KOPT-K1 (cell line): ENCODE data around the gene ZDHHC9.
"Not testable (repeated sequence)": the region's sequence is repeated elsewhere in the genome, so short reads cannot be mapped to it uniquely, and the experiment has no call there.

Experiments used
- H3K27ac ChIP-seq: fragments of 200-600 bp; sonication (generic); 2 replicates; pipeline ENCODE4 v1.5.1; 2016; ENCODE audit warnings: antibody characterized with exemption, mild to moderate bottlenecking, low read depth, low read length; ENCODE audit not compliant: poor library complexity, severe bottlenecking
- H3K36me3 ChIP-seq: fragments of 200-600 bp; sonication (generic); 2 replicates; pipeline ENCODE4 v1.5.1; 2017; ENCODE audit warnings: antibody characterized with exemption, mild to moderate bottlenecking, low read length, moderate library complexity; ENCODE audit not compliant: insufficient read depth
- H3K9me3 ChIP-seq: fragments of 200-600 bp; sonication (generic); 2 replicates; pipeline ENCODE4 v1.5.1; 2017; ENCODE audit warnings: antibody characterized with exemption, low read length, mild to moderate bottlenecking; ENCODE audit not compliant: insufficient read depth, poor library complexity, severe bottlenecking

Gene ZDHHC9

DNA sequence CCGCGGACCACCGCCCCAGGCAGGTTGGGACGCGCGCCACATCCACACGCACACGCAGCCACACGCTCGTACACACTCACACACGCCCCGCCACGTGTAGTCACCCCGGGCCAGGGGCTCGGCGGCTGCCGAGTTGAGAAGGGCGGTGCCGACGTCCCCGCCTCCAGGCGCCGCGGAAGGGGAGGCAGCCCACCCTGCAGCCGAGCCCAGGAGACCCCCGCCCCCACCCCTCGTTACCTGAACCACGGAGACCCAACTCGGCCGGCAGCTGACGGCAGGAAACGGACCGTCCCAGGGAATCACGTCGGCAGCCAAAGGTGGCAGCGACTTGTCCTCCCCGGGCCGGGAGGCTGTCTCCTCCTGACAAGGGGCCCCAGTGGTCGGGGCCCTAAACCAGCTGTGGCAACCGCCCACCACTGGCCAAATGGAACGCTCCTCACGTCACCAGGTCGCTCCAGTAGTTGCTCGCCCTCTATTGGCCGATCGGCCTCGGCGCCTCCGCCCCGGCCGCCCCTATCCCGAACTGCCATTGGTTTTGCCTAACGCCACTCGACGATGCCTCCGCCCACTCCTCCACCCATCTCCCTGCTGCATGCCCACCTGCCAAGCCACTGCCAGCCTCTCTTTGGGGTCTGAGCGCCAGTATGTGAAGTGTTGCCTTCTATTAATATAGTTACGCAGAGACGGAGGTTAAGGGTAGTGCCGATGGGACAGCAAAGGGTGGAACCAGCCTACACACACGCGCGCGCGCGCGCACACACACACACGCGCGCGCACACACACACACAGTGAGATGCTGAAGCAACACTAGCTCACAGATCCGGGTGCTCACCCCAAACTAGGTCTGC, at the start of gene ZDHHC9:
TSS of gene ZDHHC9 (minus strand) at position 428 of the 848 bp plus-strand sequence. CDS start 1,941 bp downstream, outside the sequence.
- Histone ChIP-seq H3K27ac (peak within 1 kb of the TSS; percentile 41), H3K36me3 (peaks cover 19% of the 10 kb centered on the region; the same call in 1 of the 2 replicates), H3K9me3 (no peaks in the 10 kb centered on the region)

DNA sequence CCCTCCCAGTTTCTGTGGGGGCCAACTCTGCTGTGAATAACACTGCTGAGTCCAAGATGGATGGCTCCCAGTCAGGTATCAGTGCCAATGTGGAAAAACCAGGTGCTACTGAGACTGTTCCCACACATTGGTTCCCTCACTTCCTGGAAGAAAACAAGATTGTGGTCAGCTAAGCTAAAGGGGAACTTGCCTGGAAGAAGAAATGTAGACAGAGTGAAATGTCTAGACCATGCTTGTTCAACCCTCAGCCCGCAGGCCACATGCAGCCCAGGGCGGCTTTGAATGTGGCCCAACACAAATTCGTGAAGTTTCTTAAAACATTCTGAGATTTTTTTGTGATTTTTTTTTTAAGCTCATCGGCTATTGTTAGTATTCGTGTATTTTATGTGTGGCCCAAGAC, 33.7 kb upstream of the ZDHHC9 start:
- Histone ChIP-seq H3K27ac (no peak overlapping the region), H3K36me3 (no peaks in the 10 kb centered on the region), H3K9me3 (no peaks in the 10 kb centered on the region)

- H3K27ac ChIP-seq: no peak overlapping the region
Observed at GRCh38 chrX:129876771-129877305, 33.2 kb upstream of the ZDHHC9 start.

DNA sequence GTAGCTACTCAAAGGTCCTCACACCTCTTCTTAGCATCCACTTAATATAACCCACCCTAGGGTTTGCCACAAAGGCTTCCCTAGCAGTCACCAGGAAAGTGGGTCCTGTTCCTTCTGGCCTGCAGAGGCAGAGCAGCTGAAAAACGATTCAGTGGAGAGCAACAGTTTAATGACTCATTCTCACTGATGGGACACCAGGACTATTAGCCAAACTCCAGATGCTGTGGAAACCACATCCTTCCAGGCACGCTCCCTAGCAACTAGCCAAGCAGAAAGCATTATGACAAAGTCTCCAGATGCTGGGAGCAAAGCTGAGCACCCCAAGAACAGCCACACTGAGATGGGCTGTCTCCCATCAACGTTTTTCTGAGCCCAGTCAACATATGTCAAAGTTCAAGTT, 32.0 kb upstream of the ZDHHC9 start:
- H3K27ac ChIP-seq: no peak overlapping the region

More at GRCh38 chrX:129876771-129877305, 33.2 kb upstream of the ZDHHC9 start:
- Histone ChIP-seq H3K36me3 (no peaks in the 10 kb centered on the region), H3K9me3 (no peaks in the 10 kb centered on the region)

GRCh38 chrX:129872524-129872923, 28.8 kb upstream of the ZDHHC9 start:
- Histone ChIP-seq H3K9me3 (no peaks in the 10 kb centered on the region), H3K36me3 (no peaks in the 10 kb centered on the region), H3K27ac (no peak overlapping the region)

More for the DNA sequence above, 32.0 kb upstream of the ZDHHC9 start:
- Histone ChIP-seq H3K9me3 (no peaks in the 10 kb centered on the region), H3K36me3 (no peaks in the 10 kb centered on the region)

DNA sequence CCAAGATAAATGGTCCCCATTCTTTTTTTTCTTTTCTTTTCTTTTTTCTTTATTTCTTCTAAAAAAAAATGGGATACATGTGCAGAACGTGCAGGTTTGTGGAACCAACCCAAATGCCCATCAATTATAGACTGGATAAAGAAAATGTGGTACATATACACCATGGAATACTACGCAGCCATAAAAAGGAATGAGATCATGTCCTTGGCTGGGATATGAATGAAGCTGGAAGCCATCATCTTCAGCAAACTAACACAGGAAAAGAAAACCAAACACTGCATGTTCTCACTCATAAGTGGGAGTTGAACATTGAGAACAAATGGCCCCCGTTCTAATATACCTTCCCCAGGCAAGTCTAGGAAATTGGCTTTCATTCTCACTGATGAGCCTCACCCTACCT, 22.6 kb upstream of the ZDHHC9 start:
- H3K9me3 ChIP-seq, H3K27ac ChIP-seq, H3K36me3 ChIP-seq: not testable (repeated sequence)

DNA sequence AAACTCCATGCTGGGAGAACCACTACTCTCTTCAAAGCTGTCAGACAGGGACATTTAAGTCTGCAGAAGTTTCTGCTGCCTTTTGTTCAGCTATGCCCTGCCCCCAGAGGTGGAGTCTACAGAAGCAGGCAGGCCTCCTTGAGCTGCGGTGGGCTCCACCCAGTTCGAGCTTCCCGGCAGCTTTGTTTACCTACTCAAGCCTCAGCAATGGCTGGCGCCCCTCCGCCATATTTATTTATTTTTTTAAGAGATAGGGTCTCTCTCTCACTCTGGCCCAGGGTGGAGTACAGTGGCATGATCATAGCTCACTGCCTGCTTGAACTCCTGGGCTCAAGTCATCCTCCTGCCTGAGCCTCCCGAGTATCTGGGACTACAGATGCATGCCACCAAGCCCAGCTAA, 15.4 kb upstream of the ZDHHC9 start:
- not testable (repeated sequence) for H3K9me3 ChIP-seq, H3K27ac ChIP-seq, H3K36me3 ChIP-seq

DNA sequence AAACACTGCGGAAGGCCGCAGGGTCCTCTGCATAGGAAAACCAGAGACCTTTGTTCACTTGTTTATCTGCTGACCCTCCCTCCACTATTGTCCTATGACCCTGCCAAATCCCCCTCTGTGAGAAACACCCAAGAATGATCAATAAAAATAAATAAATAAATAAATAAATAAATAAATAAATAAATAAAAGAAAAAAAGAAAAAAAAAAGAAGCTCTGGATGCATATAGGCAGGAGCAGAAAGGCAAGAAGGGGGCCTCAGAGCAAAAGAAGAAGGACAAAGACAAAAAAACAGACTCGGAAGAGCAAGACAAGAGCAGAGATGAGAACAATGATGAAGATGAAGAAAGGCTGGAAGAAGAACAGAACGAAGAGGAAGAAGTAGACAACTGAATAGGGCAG, 8.1 kb upstream of the ZDHHC9 start:
- H3K27ac ChIP-seq, H3K36me3 ChIP-seq, H3K9me3 ChIP-seq: not testable (repeated sequence)

DNA sequence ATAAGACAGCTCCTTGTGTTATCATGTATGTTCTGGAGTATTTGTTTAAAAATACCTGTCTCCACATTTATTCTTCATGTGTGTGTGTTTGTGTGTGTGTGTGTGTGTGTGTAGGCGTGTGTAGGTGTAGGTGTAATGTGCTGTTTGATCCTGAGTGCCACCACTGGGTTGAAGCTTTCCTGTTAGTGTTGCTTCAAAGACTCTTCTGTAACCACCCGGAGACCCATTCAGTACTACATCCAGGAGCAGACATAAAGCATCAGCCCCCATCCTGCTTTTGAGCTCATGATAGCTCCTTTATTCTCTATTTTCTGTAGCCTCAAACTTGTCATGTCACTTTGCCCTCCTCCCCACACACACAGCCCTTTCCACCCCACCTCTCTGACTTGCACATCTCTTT, 3.0 kb upstream of the ZDHHC9 start:
- Histone ChIP-seq H3K36me3 (0 out of 2 replicates have a peak, but pooled peaks cover under 1% of the 10 kb centered on the region), H3K9me3 (no peaks in the 10 kb centered on the region), H3K27ac (no peak overlapping the region)

DNA sequence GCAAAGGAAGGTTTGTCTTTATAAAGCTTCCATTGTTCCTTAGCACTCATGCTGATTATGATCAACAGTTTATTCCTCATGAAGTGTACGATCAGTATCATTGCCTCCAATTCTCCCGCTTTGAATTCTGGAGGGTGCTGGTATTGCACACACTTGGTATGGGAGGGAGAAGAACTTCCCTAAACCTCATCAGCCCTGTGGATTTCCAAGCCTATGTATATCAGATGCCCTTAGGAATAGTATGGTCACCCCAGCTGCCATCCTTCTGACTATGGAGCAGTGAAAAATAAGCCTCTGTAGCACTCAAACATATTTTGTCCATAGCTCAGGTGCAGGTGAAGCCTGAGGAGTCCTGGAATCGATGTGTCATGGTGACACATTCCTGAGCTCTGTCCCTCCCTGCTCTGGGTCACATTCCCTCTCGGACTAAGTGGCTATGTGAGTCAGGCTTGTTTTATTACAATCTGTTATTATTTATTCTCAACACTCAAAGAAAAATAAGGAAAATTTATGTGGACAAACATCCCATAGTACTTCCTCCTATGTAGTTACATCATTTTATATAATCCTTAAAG, 2.0 kb upstream of the ZDHHC9 start:
- no peak overlapping the region for H3K27ac ChIP-seq
- peaks cover 11% of the 10 kb centered on the region; the same call in 1 of the 2 replicates for H3K36me3 ChIP-seq
- H3K9me3 ChIP-seq: no peaks in the 10 kb centered on the region

- Histone ChIP-seq H3K9me3 (no peaks in the 10 kb centered on the region), H3K36me3 (peaks cover 19% of the 10 kb centered on the region; the same call in 1 of the 2 replicates), H3K27ac (peak overlapping the region; percentile 41)
Observed at GRCh38 chrX:129843209-129843458, 552 bp downstream of the ZDHHC9 start.

GRCh38 chrX:129842510-129843208, 1.0 kb downstream of the ZDHHC9 start:
- Histone ChIP-seq H3K36me3 (peaks cover 20% of the 10 kb centered on the region; the same call in 1 of the 2 replicates), H3K27ac (peak overlapping the region; percentile 41), H3K9me3 (no peaks in the 10 kb centered on the region)

GRCh38 chrX:129840344-129840743, 3.3 kb downstream of the ZDHHC9 start:
- peaks cover 33% of the 10 kb centered on the region; the same call in 1 of the 2 replicates for H3K36me3 ChIP-seq
- no peak overlapping the region for H3K27ac ChIP-seq
- no peaks in the 10 kb centered on the region for H3K9me3 ChIP-seq

DNA sequence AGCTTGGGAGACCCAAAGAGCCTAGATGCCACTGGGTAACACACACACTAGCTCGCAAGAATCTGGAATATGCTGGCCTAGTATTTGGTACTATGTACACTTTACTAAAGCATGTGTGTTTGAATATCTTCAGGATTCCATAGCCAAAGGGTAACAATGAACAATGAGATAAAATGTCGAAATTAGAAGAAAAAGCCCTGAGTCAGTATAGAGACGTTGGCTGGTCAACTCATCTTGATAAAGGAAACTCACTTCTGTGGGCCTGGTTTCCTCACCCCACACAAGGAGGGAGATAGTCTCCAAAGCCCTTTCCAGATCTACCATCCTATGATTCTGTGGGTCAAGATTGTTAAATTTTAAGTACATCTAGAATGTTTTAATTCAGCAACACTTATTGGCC, 6.9 kb downstream of the ZDHHC9 start:
- H3K36me3 ChIP-seq: peaks cover 40% of the 10 kb centered on the region; the same call in 1 of the 2 replicates
- no peaks in the 10 kb centered on the region for H3K9me3 ChIP-seq
- H3K27ac ChIP-seq: no peak overlapping the region
